ENCODE results near the gene LSM2.

The LSM2 gene

GRCh38 chr6:31763619-31763940 lies 43.2 kb downstream of the LSM2 start:
- no peak overlapping the region for H3K4me3 ChIP-seq (replicated peaks; ENCODE audit: low read depth, low read length)
- TF ChIP-seq, protein P1, sequence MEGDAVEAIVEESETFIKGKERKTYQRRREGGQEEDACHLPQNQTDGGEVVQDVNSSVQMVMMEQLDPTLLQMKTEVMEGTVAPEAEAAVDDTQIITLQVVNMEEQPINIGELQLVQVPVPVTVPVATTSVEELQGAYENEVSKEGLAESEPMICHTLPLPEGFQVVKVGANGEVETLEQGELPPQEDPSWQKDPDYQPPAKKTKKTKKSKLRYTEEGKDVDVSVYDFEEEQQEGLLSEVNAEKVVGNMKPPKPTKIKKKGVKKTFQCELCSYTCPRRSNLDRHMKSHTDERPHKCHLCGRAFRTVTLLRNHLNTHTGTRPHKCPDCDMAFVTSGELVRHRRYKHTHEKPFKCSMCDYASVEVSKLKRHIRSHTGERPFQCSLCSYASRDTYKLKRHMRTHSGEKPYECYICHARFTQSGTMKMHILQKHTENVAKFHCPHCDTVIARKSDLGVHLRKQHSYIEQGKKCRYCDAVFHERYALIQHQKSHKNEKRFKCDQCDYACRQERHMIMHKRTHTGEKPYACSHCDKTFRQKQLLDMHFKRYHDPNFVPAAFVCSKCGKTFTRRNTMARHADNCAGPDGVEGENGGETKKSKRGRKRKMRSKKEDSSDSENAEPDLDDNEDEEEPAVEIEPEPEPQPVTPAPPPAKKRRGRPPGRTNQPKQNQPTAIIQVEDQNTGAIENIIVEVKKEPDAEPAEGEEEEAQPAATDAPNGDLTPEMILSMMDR (IDR thresholded peaks at IDR 0.05; ENCODE audit: low read depth, low read length, missing control alignments): no peak
- DNase-seq (ENCODE audit: extremely low read depth, low read depth): peak; percentile 39

- TF ChIP-seq, protein P1 (IDR thresholded peaks at IDR 0.05; ENCODE audit: low read depth, low read length, missing control alignments): no peak
- no peak for DNase-seq (ENCODE audit: extremely low read depth, low read depth)
- no peak overlapping the region for H3K4me3 ChIP-seq (replicated peaks; ENCODE audit: low read depth, low read length)
These were observed 43.7 kb downstream of the LSM2 start for GRCh38 chr6:31762878-31763618.

GRCh38 chr6:31762356-31762755 lies 44.4 kb downstream of the LSM2 start, which contains the start of gene SAPCD1:
Gene SAPCD1, plus strand, starts transcription at chr6:31762656. Its CDS starts 399 bp downstream, at chr6:31763055.
- DNase-seq (ENCODE audit: extremely low read depth, low read depth): no peak
- TF ChIP-seq, protein P1 (IDR thresholded peaks at IDR 0.05; ENCODE audit: low read depth, low read length, missing control alignments): no peak
- H3K4me3 ChIP-seq (replicated peaks; ENCODE audit: low read depth, low read length): no peak within 1 kb of the TSS

DNA sequence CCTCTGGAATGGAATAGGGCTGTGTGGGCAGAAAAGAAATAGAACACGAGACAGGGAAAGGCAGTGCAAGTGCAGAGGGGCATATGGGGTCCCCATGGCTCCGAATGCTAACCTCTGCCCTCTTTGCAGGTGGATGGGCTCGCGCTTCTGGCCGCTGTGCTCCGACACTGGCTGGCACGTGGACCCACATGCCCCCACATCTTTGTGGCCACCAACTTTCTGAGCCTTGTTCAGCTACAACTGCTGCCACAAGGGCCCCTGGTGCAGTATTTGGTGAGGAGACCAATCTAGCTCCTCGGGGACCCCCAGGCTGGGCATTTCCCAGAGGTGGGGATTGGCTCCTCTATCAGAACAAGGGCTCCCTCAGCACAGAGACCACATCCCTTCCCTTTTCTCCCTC lies 45.4 kb downstream of the LSM2 start:
- DNase-seq (ENCODE audit: extremely low read depth, low read depth): no peak
- TF ChIP-seq, protein P1 (IDR thresholded peaks at IDR 0.05; ENCODE audit: low read depth, low read length, missing control alignments): no peak
- no peak overlapping the region for H3K4me3 ChIP-seq (replicated peaks; ENCODE audit: low read depth, low read length)

DNA sequence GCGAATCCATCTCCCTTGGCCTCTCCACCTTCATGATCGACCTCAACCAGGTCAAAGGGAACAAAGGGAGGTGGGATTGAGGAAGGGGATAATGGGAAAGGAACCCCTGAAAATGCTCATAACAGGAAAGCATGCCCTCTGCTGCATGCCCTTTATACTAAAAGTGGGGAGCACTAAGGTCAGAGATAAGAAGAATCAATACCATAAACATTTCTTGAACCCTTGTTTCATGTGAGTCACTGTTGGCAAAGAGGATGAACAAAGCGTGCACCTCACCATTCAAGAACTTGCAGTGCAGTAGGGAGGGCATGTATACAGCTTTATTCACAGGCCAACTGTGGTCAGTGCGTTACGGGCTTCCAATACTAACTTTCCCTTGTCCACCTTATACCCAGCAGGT lies 46.0 kb downstream of the LSM2 start:
- TF ChIP-seq, protein P1 (IDR thresholded peaks at IDR 0.05; ENCODE audit: low read depth, low read length, missing control alignments): no peak
- no peak for DNase-seq (ENCODE audit: extremely low read depth, low read depth)
- no peak overlapping the region for H3K4me3 ChIP-seq (replicated peaks; ENCODE audit: low read depth, low read length)

DNA sequence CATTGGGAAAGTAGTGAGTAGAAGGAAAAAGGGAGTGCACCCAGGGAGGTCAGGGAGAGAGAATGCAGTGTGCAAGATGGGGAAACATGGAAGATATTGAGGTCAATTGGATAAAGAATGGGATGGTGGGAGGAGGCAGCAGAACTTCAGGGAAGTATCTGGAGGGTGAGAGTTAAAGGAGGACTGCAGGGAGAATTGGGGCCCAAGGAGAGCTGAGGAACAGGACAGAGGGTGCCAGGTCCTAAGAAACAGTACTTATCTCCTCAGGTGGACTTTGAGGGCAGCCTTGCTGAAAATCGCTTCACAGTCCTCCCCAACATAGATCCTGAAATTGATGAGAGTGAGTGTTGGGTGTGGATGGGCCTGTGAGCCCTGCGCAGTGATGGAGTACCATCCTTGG lies 48.5 kb downstream of the LSM2 start:
- TF ChIP-seq, protein P1 (IDR thresholded peaks at IDR 0.05; ENCODE audit: low read depth, low read length, missing control alignments): no peak
- DNase-seq (ENCODE audit: extremely low read depth, low read depth): no peak

More for the DNA sequence above, 48.5 kb downstream of the LSM2 start:
- no peak overlapping the region for H3K4me3 ChIP-seq (replicated peaks; ENCODE audit: low read depth, low read length)

All from HFF-Myc (cell line).